GM10248 (cell line): Measurements from ENCODE around the gene CAMK1D.

Experiments
- CTCF ChIA-PET: fragments of 300-600 bp; sonication (Branson Sonifier 250); formaldehyde crosslinking; extraction: SDS; loops from one replicate; lab custom pipeline; 2021; ENCODE audit warnings: antibody characterized with exemption; lab: Yijun Ruan, JAX
- POLR2A ChIA-PET: fragments of 350-650 bp; sonication (Branson Sonifier 250); formaldehyde crosslinking; extraction: SDS; loops from one replicate; lab custom pipeline; 2020; ENCODE audit warnings: antibody characterized with exemption; lab: Yijun Ruan, JAX
- DNase-seq: peaks from one replicate; pipeline ENCODE4 v3.0.0; 2012; ENCODE audit errors: extremely low spot score
- TF ChIP-seq, protein P1 (sequence below): IDR thresholded peaks from 2 replicates; pipeline ENCODE4 v1.5.1; 2012; ENCODE audit warnings: mild to moderate bottlenecking, low read depth; ENCODE audit errors: extremely low read depth, missing control alignments, control extremely low read depth

Gene CAMK1D

DNA sequence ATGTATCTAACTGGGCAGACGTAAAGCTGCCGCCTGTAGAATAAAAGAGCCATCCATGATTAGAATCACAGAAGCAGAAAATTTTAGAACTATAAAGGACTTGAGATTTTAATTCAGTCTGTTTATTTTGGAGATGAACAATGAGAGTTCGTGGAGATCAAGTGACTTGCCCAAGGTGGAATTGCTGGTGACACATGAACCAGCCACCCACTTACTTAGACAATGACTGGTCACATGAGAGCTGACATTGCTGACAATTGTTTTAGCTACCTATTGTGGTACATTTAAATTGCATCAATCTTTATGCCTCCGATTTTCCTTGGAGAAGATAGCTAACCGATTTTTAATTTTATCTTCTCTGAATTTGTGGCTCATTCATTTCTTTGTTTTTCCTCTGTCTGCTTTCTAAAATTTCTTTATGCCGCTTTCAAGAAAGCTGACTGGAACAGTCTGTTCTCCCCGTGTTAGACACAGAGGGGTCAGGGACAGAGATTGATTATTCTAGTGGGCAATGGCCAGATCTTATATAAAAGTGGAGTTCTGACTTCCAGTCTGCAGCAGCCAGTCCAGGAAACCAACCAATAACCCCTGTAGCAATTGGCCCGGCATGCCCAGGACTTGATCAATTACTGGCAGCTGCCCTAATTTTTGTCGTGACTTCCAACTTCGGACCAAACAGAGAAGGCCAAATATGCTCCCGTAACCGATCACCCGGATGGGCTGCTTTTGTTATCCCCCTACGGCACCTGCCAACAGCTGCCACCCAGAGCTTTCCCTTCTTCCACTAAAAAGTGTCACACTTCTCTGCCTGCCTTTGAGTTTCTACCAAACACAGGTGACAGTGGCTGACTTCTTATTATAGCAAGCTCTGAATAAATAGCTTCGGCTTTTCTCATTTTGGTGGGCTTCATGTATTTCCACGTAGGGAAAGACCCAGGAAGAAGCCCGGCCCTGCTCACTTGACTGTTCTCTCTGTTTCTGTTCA lies 241.6 kb downstream of the CAMK1D start:
- ChIA-PET POLR2A (no interaction called here), CTCF (interaction anchor here (0.8 to 1.6 kb wide), 3 partner anchors 9 to 65 kb away, joined by 3 to 4 read pairs (median 3); no protein-coding TSS in a partner anchor)
- DNase-seq: no peak
- TF ChIP-seq, protein P1, sequence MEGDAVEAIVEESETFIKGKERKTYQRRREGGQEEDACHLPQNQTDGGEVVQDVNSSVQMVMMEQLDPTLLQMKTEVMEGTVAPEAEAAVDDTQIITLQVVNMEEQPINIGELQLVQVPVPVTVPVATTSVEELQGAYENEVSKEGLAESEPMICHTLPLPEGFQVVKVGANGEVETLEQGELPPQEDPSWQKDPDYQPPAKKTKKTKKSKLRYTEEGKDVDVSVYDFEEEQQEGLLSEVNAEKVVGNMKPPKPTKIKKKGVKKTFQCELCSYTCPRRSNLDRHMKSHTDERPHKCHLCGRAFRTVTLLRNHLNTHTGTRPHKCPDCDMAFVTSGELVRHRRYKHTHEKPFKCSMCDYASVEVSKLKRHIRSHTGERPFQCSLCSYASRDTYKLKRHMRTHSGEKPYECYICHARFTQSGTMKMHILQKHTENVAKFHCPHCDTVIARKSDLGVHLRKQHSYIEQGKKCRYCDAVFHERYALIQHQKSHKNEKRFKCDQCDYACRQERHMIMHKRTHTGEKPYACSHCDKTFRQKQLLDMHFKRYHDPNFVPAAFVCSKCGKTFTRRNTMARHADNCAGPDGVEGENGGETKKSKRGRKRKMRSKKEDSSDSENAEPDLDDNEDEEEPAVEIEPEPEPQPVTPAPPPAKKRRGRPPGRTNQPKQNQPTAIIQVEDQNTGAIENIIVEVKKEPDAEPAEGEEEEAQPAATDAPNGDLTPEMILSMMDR: no peak

DNA sequence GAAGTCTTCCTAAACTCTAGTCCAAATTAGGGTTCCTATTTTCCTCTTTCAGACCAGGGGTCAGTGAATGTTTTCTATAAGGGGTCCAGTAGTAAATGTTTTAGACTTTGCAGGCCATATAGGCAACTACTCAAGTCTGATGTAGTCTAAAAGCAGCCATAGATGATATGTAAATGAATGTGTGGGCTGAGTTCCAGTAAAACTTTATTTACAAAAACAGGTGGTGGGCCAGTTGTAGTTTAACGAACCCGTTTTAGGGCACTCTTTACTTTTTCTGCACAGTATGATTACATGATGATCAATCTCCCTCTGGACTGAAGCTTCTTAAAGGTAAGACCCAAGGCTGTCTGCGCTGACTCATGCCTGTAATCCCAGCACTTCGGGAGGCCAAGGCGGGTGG lies 243.6 kb downstream of the CAMK1D start:
- TF ChIP-seq, protein P1: no peak
- no peak for DNase-seq
- CTCF ChIA-PET: interaction anchor here (1.1 to 1.9 kb wide), 5 partner anchors 9 to 108 kb away, joined by 3 to 5 read pairs (median 4); no protein-coding TSS in a partner anchor
- POLR2A ChIA-PET: no interaction called here

DNA sequence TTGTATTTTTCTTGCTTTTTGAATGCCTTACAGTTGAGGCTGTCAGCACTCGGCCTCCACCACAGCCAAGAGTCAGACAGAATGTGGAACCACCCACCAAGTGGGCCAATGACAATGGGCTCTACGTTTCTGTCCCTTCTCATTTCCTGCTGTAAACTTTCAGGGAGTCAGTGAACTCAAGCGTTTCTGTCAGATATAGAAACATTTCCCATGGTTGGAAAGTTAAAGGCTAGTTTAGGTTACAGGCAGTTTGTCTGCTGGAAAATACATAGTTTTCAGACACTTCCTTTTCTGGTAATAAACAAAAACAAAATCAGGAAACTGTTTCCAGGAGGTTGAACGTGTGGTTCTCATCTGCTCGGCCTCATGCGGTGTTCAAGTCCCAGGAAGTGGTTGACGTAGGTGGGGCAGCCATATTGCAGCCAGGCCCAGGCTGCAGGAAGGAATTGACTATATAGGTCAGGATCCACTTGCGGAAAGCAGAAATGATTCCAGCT lies 245.1 kb downstream of the CAMK1D start:
- TF ChIP-seq, protein P1: no peak
- CTCF ChIA-PET: interaction anchor here (1.2 kb wide), 1 partner anchor 125 kb away, joined by 3 read pairs; no protein-coding TSS in a partner anchor
- peak; percentile 34 for DNase-seq
- POLR2A ChIA-PET: interaction anchor here (0.6 kb wide), 1 partner anchor 1243 kb away, joined by 4 read pairs; no protein-coding TSS in a partner anchor

DNA sequence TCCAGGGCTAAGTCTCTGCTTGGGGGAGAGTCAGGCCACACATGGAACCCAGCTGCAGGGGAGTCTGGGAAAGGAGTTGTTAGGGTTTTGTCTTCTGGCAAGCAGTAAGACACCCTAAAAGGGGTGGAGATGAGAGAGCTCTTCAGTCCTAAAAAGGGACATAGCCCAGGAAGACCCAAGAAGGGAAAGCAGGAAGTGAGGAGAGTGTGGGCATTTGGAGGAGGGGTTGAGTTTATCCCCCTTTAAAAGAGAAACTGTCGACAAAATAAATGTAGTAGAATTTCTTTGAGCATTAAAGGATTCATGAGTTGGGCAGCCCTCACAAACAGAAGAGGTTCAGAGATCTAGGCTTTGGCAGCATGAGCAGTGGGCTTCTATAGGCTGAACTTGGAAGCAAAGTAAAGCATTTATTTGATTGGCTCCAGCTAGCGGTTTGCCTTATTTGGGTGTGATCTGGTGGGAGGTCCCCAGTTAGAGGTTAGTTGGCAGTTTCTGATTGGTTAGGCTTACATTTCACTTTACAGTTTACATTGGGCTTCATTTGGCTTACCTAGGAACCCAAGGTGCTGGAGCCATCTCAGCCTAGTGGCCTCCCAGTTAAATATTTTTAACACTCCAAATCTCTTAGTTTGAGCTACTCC lies 246.7 kb downstream of the CAMK1D start:
- ChIA-PET CTCF (interaction anchor here (1.1 to 1.9 kb wide), 4 partner anchors 18 to 60 kb away, joined by 3 to 5 read pairs (median 3); no protein-coding TSS in a partner anchor), POLR2A (interaction anchor here (0.5 kb wide), 1 partner anchor 9 kb away, joined by 3 read pairs; no protein-coding TSS in a partner anchor)
- TF ChIP-seq, protein P1: no peak
- no peak for DNase-seq

DNA sequence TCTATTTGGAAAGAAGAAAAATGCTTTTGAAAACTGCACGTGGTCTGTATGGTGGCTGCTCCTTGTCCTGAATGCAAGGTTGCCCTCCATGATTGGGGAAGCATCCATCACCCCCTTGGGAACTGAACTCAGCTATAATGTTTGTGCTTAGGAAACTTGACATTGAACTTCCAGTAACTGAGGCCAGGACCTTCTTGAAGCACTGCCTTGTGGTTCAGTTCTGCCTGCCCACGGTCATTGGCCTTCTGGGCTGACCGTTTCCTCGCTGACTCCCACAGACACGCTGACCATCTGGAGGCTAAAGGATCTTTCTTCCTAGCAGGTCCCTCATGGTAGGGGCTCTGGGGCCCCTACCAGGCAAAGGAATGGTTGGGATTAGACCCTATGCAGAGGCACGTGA lies 247.8 kb downstream of the CAMK1D start:
- ChIA-PET POLR2A (no interaction called here), CTCF (interaction anchor here (1.2 to 1.9 kb wide), 3 partner anchors 17 to 49 kb away, joined by 3 to 5 read pairs (median 3); no protein-coding TSS in a partner anchor)
- DNase-seq: no peak

More for the DNA sequence above, 247.8 kb downstream of the CAMK1D start:
- TF ChIP-seq, protein P1: no peak
